SU-DHL-6 (cell line): ENCODE results near the gene CBL.

ENCODE experiments used
- H2AFZ ChIP-seq: fragments of 200-600 bp; sonication (generic); 2 replicates; pipeline ENCODE4 v1.6.1; 2014; ENCODE audit warnings: low read depth, mild to moderate bottlenecking, moderate library complexity, mixed read lengths, antibody characterized with exemption, low read length; ENCODE audit not compliant: severe bottlenecking
- H3F3A ChIP-seq: fragments of 200-600 bp; shearing (Covaris generic); 2 replicates; pipeline ENCODE4 v1.6.0; 2016; ENCODE audit warnings: antibody characterized with exemption, mild to moderate bottlenecking; ENCODE audit not compliant: insufficient read depth
- H3K27ac ChIP-seq: fragments of 200-600 bp; sonication (generic); 2 replicates; pipeline ENCODE4 v1.5.1; 2016; ENCODE audit warnings: low read depth, mild to moderate bottlenecking, low read length, moderate library complexity, mixed read lengths
- H3K27me3 ChIP-seq: fragments of 200-600 bp; sonication (generic), shearing (Covaris generic); 2 replicates; pipeline ENCODE4 v1.6.0; 2014; ENCODE audit warnings: mild to moderate bottlenecking, low read length
- H3K36me3 ChIP-seq: fragments of 200-600 bp; sonication (generic); 2 replicates; pipeline ENCODE4 v1.6.1; 2014; ENCODE audit warnings: mild to moderate bottlenecking, low read length, mixed read lengths
- H3K4me2 ChIP-seq: fragments of 300-600, 200-600 bp; shearing (Covaris generic), sonication (generic); 2 replicates; pipeline ENCODE4 v1.6.0; 2014; ENCODE audit warnings: low read length, low read depth, mild to moderate bottlenecking; ENCODE audit not compliant: poor library complexity, severe bottlenecking
- H3K4me3 ChIP-seq: fragments of 200-600 bp; sonication (generic); 2 replicates; pipeline ENCODE4 v1.5.1; 2014; ENCODE audit warnings: antibody characterized with exemption, low read length, mild to moderate bottlenecking, mixed read lengths; ENCODE audit not compliant: insufficient read depth, poor library complexity, severe bottlenecking
- H3K79me2 ChIP-seq: fragments of 200-600 bp; sonication (generic); 2 replicates; pipeline ENCODE4 v1.6.1; 2014; ENCODE audit warnings: mild to moderate bottlenecking, low read length, moderate library complexity; ENCODE audit not compliant: insufficient read depth
- H3K9ac ChIP-seq: fragments of 200-600 bp; sonication (generic); 2 replicates; pipeline ENCODE4 v1.7.0; 2014; ENCODE audit warnings: mild to moderate bottlenecking, low read length
- H3K9me2 ChIP-seq: fragments of 200-600 bp; sonication (generic); replicated peaks from 2 replicates; pipeline ENCODE4 v1.6.1; 2014; ENCODE audit warnings: low read length; ENCODE audit not compliant: insufficient read depth
- H3K9me3 ChIP-seq: fragments of 200-600 bp; sonication (generic); 2 replicates; pipeline ENCODE4 v1.6.1; 2014; ENCODE audit warnings: low read length, mixed read lengths; ENCODE audit not compliant: insufficient read depth
- H4K20me1 ChIP-seq: fragments of 200-600 bp; sonication (generic); 2 replicates; pipeline ENCODE4 v1.6.1; 2014; ENCODE audit warnings: low read depth, mild to moderate bottlenecking, antibody characterized with exemption, low read length, moderate library complexity, mixed read lengths
- CTCF ChIP-seq: fragments of 200-600 bp; sonication (generic); IDR thresholded peaks from one replicate; pipeline ENCODE4 v1.5.1; 2017; ENCODE audit warnings: antibody characterized with exemption, mild to moderate bottlenecking, low read length, moderate library complexity; ENCODE audit not compliant: insufficient read depth, poor library complexity, severe bottlenecking
- EZH2phosphoT487 ChIP-seq: fragments of 200-600 bp; sonication (generic), shearing (Covaris generic); conservative IDR thresholded peaks from 2 replicates; pipeline ENCODE4 v1.6.1; 2018; ENCODE audit warnings: mild to moderate bottlenecking, antibody characterized with exemption, low read length, moderate library complexity, mixed read lengths

Gene CBL

GRCh38 chr11:119192111-119192510, 14.0 kb upstream of the CBL start:
- Histone ChIP-seq H4K20me1 (no peaks in the 10 kb centered on the region), H3K9me3 (no peaks in the 10 kb centered on the region), H3K27me3 (no peaks in the 10 kb centered on the region), H3F3A (no peaks in the 10 kb centered on the region), H3K36me3 (no peaks in the 10 kb centered on the region), H3K9me2 (no peaks in the 10 kb centered on the region), H3K4me2 (no peak overlapping the region), H3K4me3 (no peak overlapping the region), H2AFZ (no peak overlapping the region), H3K79me2 (no peaks in the 10 kb centered on the region), H3K27ac (no peak overlapping the region), H3K9ac (no peak overlapping the region)
- no peak for TF ChIP-seq EZH2phosphoT487
- TF ChIP-seq CTCF = no peak

DNA sequence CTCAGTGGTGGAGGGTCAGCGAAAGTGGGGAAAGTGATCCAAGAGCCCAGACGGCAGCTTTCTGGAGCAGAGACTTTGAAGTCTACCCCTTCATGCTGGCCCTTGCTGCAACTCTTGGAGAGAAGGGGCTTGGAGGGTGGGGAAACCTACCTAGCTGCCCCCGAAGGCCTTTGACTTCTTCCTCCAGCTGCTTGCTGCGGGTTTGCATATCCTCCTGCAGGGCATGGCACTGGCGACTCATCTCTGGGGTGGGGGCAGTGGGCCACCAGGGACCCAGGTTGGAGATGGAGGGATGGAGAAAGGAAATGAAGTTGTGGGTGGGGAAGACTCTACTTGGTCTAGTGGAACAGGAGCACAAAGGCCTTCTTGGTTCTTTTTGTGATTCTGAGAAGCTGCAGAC, 13.1 kb upstream of the CBL start:
- Histone ChIP-seq H4K20me1 (no peaks in the 10 kb centered on the region), H3K79me2 (no peaks in the 10 kb centered on the region), H3K9ac (no peak overlapping the region), H3K9me2 (no peaks in the 10 kb centered on the region), H3K4me2 (no peak overlapping the region), H3K36me3 (no peaks in the 10 kb centered on the region), H3K9me3 (no peaks in the 10 kb centered on the region), H3K27me3 (no peaks in the 10 kb centered on the region), H2AFZ (no peak overlapping the region), H3K4me3 (no peak overlapping the region), H3K27ac (no peak overlapping the region), H3F3A (no peaks in the 10 kb centered on the region)
- TF ChIP-seq CTCF = no peak
- TF ChIP-seq EZH2phosphoT487 = no peak

- no peak overlapping the region for H3K4me2 ChIP-seq
- no peaks in the 10 kb centered on the region for H4K20me1 ChIP-seq
- H3K9ac ChIP-seq = no peak overlapping the region
- H3K79me2 ChIP-seq = no peaks in the 10 kb centered on the region
- no peak overlapping the region for H2AFZ ChIP-seq
- no peak overlapping the region for H3K4me3 ChIP-seq
- H3F3A ChIP-seq = no peaks in the 10 kb centered on the region
- H3K36me3 ChIP-seq = no peaks in the 10 kb centered on the region
- H3K27ac ChIP-seq = no peak overlapping the region
- H3K9me3 ChIP-seq = no peaks in the 10 kb centered on the region
- no peaks in the 10 kb centered on the region for H3K27me3 ChIP-seq
- TF ChIP-seq EZH2phosphoT487 = no peak
- no peaks in the 10 kb centered on the region for H3K9me2 ChIP-seq
These were observed 12.5 kb upstream of the CBL start for GRCh38 chr11:119193626-119194025.

DNA sequence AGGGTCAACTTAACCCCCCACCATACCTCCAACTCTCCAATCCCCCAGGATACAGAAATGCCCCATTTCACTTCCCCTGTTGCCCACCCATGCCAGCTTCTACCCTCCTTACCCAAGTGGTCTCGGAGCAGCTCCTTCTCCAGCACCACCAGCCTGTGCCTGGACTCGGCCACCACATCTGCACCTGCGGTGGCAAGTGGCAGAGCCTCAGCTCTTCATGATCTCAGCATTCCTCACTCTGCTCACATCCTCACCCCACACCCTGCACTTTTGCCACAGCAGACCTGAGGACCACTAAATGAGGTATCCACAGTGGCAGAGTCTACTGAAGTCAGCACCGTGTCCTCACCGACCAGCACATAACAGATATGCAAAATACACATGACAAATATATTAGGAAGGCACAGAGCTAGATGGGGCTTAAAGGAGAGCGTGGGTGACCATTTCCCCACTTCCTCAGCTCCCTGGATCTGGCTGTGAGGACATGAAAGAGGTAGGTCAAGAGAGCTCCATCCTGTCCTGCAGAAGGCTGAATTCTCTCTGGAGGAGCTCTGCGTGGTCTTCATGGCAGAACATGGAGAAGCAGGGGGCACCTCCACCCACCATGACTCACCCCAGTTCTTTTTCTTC, 11.2 kb upstream of the CBL start:
- H3K9ac ChIP-seq = no peak overlapping the region
- H3F3A ChIP-seq = no peaks in the 10 kb centered on the region

More for the DNA sequence above, 11.2 kb upstream of the CBL start:
- no peak overlapping the region for H3K4me2 ChIP-seq
- H3K36me3 ChIP-seq = no peaks in the 10 kb centered on the region
- H3K9me2 ChIP-seq = no peaks in the 10 kb centered on the region
- no peaks in the 10 kb centered on the region for H3K9me3 ChIP-seq
- no peaks in the 10 kb centered on the region for H4K20me1 ChIP-seq
- H3K4me3 ChIP-seq = no peak overlapping the region
- no peak for TF ChIP-seq CTCF
- no peak for TF ChIP-seq EZH2phosphoT487
- H3K27me3 ChIP-seq = no peaks in the 10 kb centered on the region
- no peaks in the 10 kb centered on the region for H3K79me2 ChIP-seq
- no peak overlapping the region for H3K27ac ChIP-seq
- no peak overlapping the region for H2AFZ ChIP-seq
